ENCODE results near the gene CCDC186.
A peak's percentile ranks its signal among the peaks of the same experiment; 100 is the strongest.

The CCDC186 gene

DNA sequence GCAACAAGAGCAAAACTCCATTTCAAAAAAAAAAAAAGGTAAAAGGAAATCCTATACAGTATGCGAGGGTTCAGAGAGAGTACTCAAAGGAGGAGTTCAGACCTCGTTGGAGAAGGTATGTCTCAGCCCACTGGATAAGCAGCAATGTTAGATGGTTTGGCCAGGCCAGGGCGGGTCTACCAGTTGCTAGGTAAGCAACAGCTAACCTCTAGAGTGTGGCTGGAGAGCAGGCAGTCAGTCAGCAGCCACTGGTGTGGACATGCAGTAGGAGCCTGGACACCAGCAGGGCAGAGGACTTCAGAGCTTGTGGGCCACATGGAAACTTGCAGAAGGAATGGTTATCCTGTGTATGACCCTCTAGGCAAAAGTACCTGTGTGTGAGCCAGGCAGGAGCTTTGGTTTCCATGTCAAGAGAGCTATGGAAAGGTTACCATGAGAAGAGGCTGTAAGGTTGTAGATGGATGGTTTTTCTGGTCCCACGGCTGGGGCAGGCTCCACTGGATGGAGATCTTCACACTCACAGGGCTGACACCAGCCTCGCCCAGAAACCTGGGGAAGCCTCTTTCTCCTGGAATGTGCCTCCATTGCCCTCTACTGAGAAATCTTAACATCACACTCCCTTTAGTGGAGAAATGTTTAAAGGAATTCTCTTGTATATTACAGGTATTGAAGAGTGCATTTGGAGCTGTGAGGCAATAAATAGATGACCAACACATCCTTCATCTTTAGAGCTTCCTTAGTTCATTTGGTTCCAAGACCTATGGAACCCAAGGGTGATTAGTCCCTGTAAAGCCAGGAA lies 63.6 kb downstream of the CCDC186 start:
- DNase-seq, result peak; percentile 4

DNA sequence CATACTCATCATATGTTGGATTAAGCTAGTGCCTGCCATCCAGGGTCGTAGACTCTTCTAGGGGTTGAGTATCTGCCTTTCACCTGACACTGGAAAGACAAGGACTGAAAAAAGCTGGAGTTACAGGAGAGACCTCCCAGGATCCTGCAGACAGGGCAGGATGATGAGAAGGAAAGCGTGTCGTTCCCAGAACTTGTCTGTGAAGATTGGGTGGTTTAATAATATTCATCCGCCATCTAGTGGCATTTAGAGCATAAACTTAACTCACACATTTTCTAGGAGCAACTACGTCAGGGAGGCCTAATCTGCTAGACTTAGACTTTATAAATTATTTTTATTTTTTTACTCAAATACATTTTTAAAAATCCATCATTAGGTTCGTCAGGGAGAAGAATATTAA lies 70.7 kb downstream of the CCDC186 start:
- peak; percentile 68 for DNase-seq

GRCh38 chr10:114102256-114102655 lies 71.7 kb downstream of the CCDC186 start:
- DNase-seq, result no peak

GRCh38 chr10:114100848-114101741 lies 72.9 kb downstream of the CCDC186 start:
- peak; percentile 24 for DNase-seq

DNA sequence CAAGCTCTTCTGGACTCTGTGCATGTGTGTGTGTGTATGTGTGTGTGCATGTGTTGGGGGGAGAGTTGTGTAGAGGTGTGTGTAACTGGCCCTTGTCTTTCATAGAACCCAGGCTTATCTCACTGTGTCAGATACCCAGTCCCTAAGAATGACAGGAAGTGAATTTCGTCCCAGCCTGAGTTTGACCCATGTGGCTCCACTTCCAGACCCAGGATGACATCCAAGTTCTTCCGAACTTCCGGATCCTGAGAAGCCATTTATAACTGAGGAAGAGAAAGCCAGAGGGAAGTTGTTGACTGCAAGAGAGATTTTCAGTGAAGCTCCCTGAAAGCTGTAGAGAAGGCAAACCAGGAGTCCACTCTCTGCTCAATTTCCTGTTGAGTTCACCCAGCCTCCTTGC lies 77.1 kb downstream of the CCDC186 start:
- no peak for DNase-seq

DNA sequence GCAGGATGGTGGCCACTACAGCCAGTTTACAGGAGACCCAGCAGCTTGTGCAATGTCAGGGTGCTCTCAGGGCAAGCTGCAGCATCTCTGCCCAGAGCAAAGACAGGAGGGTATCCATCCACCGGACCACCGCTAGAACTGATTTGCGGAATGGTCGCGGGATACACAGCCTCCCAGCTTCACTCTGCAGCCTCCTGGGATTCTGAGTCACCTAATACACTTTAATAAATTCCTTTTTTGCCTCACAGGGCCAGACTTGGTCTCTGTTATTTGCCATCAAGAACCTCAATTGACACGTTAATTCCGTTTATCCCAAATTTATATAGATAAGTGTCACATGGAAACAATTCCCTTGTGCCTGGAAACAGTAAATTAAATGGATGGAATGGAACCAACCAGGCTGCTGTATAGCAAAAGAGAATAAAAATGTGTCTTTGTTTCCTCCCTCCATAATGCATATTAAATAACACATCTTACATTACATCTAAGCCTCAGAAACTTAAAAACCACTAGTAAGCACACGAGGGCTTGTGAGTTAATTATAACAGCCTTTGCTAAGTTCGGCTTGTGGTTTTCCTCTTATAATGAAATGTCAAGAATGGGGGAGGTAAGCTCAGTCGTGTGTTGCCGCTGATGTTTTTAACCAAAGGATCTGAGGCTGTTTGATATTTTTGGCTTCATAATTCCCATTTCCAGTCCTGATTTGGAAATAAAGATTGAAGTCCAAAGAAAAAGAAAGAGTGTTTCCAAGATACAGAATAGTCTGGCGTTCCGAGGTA lies 78.3 kb downstream of the CCDC186 start:
- DNase-seq, result peak; percentile 12

- DNase-seq, result no peak
These were observed 79.2 kb downstream of the CCDC186 start for GRCh38 chr10:114094795-114095194.

- DNase-seq, result no peak
These were observed 86.3 kb downstream of the CCDC186 start for GRCh38 chr10:114087655-114088054.

DNA sequence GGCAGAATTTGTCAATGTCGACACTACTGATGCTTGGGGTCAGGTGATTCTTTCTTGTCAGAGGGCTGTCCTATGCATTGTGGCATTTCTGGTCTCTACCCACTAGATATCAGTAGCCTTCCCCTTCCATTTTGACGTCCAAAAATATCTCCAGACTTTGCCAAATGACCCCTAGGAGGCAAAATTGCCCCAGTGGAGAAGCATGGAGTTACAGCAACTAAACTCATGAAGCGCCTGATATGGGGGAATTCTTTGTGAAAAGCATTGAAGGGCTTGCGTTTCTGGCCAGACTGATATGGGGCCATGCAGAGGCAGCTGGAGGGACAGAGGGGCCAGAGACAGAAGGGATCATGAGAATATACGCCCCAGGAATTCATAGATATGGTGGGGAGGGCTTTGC lies 86.7 kb downstream of the CCDC186 start:
- no peak for DNase-seq

DNA sequence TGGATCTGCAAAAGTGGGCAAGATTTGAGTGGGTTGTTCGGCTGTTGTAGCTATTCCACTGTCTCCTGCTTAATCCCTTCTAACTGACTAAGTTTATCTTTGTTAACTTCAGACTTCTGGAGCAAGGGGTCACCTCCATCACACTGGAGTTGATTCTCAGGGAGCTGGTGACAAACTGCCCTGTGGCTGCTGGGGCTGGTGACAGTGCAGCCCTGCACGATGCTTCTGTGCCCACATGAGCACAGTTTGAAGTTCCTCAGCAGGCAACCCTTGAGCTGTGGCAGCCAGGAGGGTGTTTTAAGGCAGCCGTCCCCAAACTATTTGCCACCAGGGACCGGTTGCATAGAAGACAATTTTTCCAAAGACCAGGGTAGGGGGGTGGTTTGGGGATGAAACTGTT lies 89.8 kb downstream of the CCDC186 start:
- DNase-seq, result no peak

GRCh38 chr10:114083040-114083439 lies 91.0 kb downstream of the CCDC186 start:
- no peak for DNase-seq

GRCh38 chr10:114081911-114082583 lies 92.0 kb downstream of the CCDC186 start:
- DNase-seq, result no peak

DNA sequence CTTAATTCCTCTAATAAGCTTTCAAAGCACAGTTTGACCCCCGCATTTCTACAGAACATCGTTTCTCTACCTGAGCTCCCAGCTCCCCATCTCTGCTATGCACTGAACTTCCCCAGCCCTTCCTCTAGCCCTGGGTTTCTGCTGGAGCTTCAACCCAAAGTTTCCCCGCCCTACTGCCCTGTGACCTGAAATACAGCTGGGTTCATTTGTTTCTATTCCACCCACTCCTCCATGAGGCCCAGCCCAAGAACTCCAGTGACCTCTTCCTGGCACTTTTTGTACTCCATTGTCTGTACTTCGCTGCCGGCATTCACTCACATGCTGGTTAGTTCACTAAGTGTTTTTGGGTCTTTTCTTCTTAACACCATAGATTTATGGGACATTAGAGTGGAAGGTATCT lies 94.6 kb downstream of the CCDC186 start:
- no peak for DNase-seq

GRCh38 chr10:114078346-114078745 lies 95.7 kb downstream of the CCDC186 start:
- DNase-seq, result no peak

DNA sequence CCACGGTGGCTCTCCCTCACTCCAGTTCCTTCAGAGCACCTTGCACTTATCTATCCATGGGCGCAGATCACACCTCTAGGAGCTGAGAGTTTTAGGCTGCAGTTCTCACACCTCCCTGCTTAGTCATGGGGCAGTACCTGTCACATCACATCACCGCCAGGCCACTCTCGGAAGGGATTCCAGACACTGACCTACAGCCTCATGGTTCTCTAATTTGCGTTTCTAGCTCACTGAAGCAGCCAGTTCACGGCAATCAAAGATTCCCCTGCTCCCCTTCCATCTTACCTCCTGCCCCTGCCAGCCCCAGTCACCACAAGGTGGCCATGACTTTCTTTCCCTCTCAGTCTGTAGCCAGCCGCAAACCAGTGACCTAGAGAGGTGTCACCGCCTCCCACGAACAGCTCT lies 96.2 kb downstream of the CCDC186 start:
- DNase-seq, result no peak

- DNase-seq, result no peak
These were observed 96.7 kb downstream of the CCDC186 start for GRCh38 chr10:114077347-114077746.

DNA sequence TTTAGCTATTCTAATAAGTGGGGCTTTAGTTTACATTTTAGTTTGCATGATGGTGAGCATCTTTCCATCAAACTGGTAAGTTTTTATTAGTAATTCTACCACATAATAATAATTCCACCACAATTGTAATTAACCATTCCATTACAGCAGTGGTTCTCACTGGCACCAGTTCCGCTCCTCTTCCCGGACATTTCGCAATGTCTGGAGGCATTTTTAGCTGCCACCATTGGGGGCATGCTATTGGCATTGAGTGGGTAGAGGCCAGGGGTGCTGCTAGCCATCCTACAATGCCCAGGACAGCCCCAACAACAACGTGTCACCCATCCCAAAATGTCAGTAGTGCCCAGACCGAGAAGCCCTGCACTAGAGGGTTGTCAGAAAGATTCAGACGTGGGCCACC lies 98.9 kb downstream of the CCDC186 start:
- no peak for DNase-seq

GRCh38 chr10:114073395-114074186 lies 100.4 kb downstream of the CCDC186 start:
- DNase-seq, result no peak

DNA sequence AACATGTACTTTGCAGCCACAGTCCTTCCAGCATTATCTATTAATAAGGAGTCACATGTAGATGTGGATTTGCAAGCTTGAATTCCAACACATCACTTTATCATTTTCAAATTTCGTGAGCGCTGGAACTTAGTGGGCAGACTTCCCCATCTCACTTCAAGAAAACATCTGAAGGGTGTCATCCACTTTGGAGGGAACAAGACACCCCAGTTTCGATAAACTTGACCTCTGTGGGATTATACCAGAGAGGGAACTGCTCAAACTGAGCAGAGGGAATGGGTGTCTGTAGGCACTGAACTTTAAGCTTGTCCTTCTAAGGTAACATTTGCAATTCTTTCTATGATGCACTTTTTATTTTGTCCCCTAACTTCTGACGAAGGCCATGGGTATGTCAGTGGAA lies 102.8 kb downstream of the CCDC186 start:
- no peak for DNase-seq
